K562 (cell line): ENCODE measurements around the gene SRRT. TPM values are rescaled to one million over a fixed set of nuclear protein-coding genes. Genes with fewer than 3 reads are reported as not detected.

Source experiments
- ARID3A ChIP-seq: IDR thresholded peaks from 2 replicates; pipeline ENCODE4 v1.6.1; 2012; ENCODE audit warnings: low read depth, low read length, improper control_type of control experiment, borderline replicate concordance
- ASH1L ChIP-seq: fragments of 450-650 bp; IDR thresholded peaks from 2 replicates; pipeline ENCODE4 v1.6.1; 2018; ENCODE audit warnings: borderline replicate concordance, mild to moderate bottlenecking, low read depth; ENCODE audit not compliant: partially characterized antibody
- CBX3 ChIP-seq, 2 experiments: IDR thresholded peaks; 1 replicate in 1 of 2; 2 replicates in 1 of 2; pipeline ENCODE4 v1.6.1; 2012; ENCODE audit warnings: inconsistent platforms in 2 of 2, low read length in 2 of 2, borderline replicate concordance in 1 of 2, control low read depth in 1 of 2
- CHD1 ChIP-seq: fragments of 200-600 bp; sonication (generic); IDR thresholded peaks from one replicate; pipeline ENCODE4 v1.6.1; 2012; ENCODE audit warnings: mild to moderate bottlenecking, moderate library complexity, low read length, inconsistent platforms
- CTCFL ChIP-seq: IDR thresholded peaks from 2 replicates; pipeline ENCODE4 v1.6.1; 2011; ENCODE audit warnings: borderline replicate concordance, low read depth, mild to moderate bottlenecking, moderate library complexity, low read length; ENCODE audit not compliant: insufficient read depth, poor library complexity, severe bottlenecking
- CXXC5 ChIP-seq: fragments of 250-450 bp; sonication (Bioruptor Pico); IDR thresholded peaks from 2 replicates; pipeline ENCODE4 v1.8.0; 2022; ENCODE audit warnings: inconsistent platforms, mild to moderate bottlenecking, moderate library complexity
- ETV1 ChIP-seq: fragments of 450-650 bp; conservative IDR thresholded peaks from 2 replicates; pipeline ENCODE4 v1.6.1; 2016; ENCODE audit warnings: missing genetic modification characterization, control low read depth, low read depth, missing compliant biosample characterization
- FOSL1 ChIP-seq: fragments of 200-800 bp; sonication (Bioruptor generic); conservative IDR thresholded peaks from 2 replicates; pipeline ENCODE4 v1.6.1; 2016; ENCODE audit warnings: missing genetic modification characterization, missing compliant biosample characterization
- NFIC ChIP-seq: fragments of 450-650 bp; IDR thresholded peaks from 2 replicates; pipeline ENCODE4 v1.6.1; 2017; ENCODE audit warnings: mild to moderate bottlenecking, inconsistent platforms
- PATZ1 ChIP-seq: fragments of 250-450 bp; sonication (Bioruptor Pico); IDR thresholded peaks from 2 replicates; pipeline ENCODE4 v1.5.0; 2020; ENCODE audit warnings: mild to moderate bottlenecking, borderline replicate concordance
- STAT5B ChIP-seq: fragments of 250-450 bp; sonication (Bioruptor Pico); IDR thresholded peaks from 2 replicates; pipeline ENCODE4 v1.8.0; 2021; ENCODE audit warnings: mild to moderate bottlenecking, inconsistent platforms
- TRIM24 ChIP-seq, 2 experiments: fragments of 450-650 bp; IDR thresholded peaks; 2 replicates each; pipeline ENCODE4 v1.6.1; 2016
- XRCC3 ChIP-seq: fragments of 450-650 bp; IDR thresholded peaks from 2 replicates; pipeline ENCODE4 v1.6.1; 2017; ENCODE audit warnings: mild to moderate bottlenecking, moderate library complexity
- ZNF165 ChIP-seq: fragments of 250-450 bp; sonication (Bioruptor Pico); IDR thresholded peaks from 2 replicates; pipeline ENCODE4 v1.4.0; 2020; ENCODE audit warnings: borderline replicate concordance
- ZNF277 ChIP-seq: fragments of 250-450 bp; sonication (Bioruptor Pico); IDR thresholded peaks from 2 replicates; pipeline ENCODE4 v1.8.0; 2022; ENCODE audit warnings: inconsistent platforms, mild to moderate bottlenecking, moderate library complexity, borderline replicate concordance
- ZNF584 ChIP-seq: fragments of 200-800 bp; sonication (Bioruptor generic); IDR thresholded peaks from 2 replicates; pipeline ENCODE4 v1.6.1; 2016; ENCODE audit warnings: low read depth, mild to moderate bottlenecking, missing genetic modification characterization, missing compliant biosample characterization
- ZNF589 ChIP-seq: fragments of 200-800 bp; sonication (Bioruptor generic); IDR thresholded peaks from 2 replicates; pipeline ENCODE4 v1.6.1; 2016; ENCODE audit warnings: low read depth, missing genetic modification characterization, missing compliant biosample characterization
- ZNF79 ChIP-seq: fragments of 250-450 bp; sonication (Bioruptor Pico); IDR thresholded peaks from 2 replicates; pipeline ENCODE4 v1.4.0; 2020; ENCODE audit warnings: low read depth, mild to moderate bottlenecking, moderate library complexity
- ZSCAN29 ChIP-seq: fragments of 450-650 bp; IDR thresholded peaks from 2 replicates; pipeline ENCODE4 v1.6.1; 2017
- polyA plus RNA-seq, 8 experiments: library from polyadenylated mRNA; depleted of rRNA in 4 of 8; stranded (reverse) in 5 of 8; unstranded in 3 of 8; fragments of >200 nt; fragmentation: Nextera tagmentation in 2 of 8; fragmentation: Illumina TruSeq in 1 of 8; extraction: Ambion mirVana in 2 of 8; extraction: Trizol in 1 of 8; gene quantifications; 2 replicates each; pipeline versions ENCODE4 v1.2.1 to v1.2.3, GENCODE V29; 2011 to 2014; ENCODE audit warnings: inconsistent platforms in 1 of 8, missing spikeins in 1 of 8
- total RNA-seq, 7 experiments: library from RNA; depleted of rRNA in 6 of 7; stranded (reverse); fragments of >200 nt in 6 of 7; fragmentation: Illumina TruSeq in 2 of 7; extraction: Trizol in 2 of 7; gene quantifications; 2 replicates each; pipeline versions ENCODE4 v1.2.1 to v1.2.3, GENCODE V29; 2011 to 2021; ENCODE audit warnings: low replicate concordance in 1 of 7

Gene SRRT
- total and polyA plus RNA-seq, 9 of the 15 experiments (the other 6 are each of a cell fraction or from before 2014, with no cell fraction given) = 10.3 to 263 (median 84.4) TPM

GRCh38 chr7:100867040-100867775 is 7.7 kb upstream of the SRRT start, which contains the start of gene TRIP6 (continued):
- TF ChIP-seq CHD1 = peak; percentile 87
- TF ChIP-seq ZNF79 (CRISPR knock-in tag) = no peak
- no peak for TF ChIP-seq ARID3A
- TF ChIP-seq XRCC3 = no peak
- TF ChIP-seq PATZ1 (CRISPR knock-in tag) = no peak
- no peak for TF ChIP-seq CTCFL
- TF ChIP-seq ZNF165 (CRISPR knock-in tag) = no peak
- TF ChIP-seq NFIC = 0 out of 2 replicates have a peak, but pooled peaks have one; percentile 19
- no peak for TF ChIP-seq STAT5B (CRISPR knock-in tag)
- peak; percentile 7 to 70; a peak in 1 of 4 replicates for TF ChIP-seq TRIM24 (IDR thresholded peaks at IDR 0.05)
- 0 out of 3 replicates have a peak, but pooled peaks of 1 of the 2 experiments have one; percentile 59 for TF ChIP-seq CBX3 (IDR thresholded peaks at IDR 0.05; ENCODE audit: borderline replicate concordance in 1 of 2, low read length in 2 of 2)
- TF ChIP-seq ZNF584 (CRISPR knock-in tag) = 0 out of 2 replicates have a peak, but pooled peaks have one; percentile 44
- TF ChIP-seq ZNF277 (CRISPR knock-in tag) = no peak; the same call in 1 of the 2 replicates
- peak; percentile 49; the same call in 1 of the 2 replicates for TF ChIP-seq ETV1 (tag)
- TF ChIP-seq ZNF589 (CRISPR knock-in tag) = peak; percentile 96
- no peak for TF ChIP-seq ZSCAN29
- TF ChIP-seq FOSL1 (tag) = peak; percentile 94
- no peak for TF ChIP-seq ASH1L
- peak; percentile 83 for TF ChIP-seq CXXC5 (CRISPR knock-in tag)
